ENCODE data around the gene CCDC30. TPM values are rescaled to one million over a fixed set of nuclear protein-coding genes. Genes with fewer than 3 reads are reported as not detected.

Gene CCDC30
- total RNA-seq, 4 donors from 2014 or later = 1.1 to 2.7 (median 2.5) TPM

GRCh38 chr1:42456754-42457089 lies 6.4 kb upstream of the CCDC30 start:
- H3K4me3 ChIP-seq = peak overlapping the region; percentile 75 to 84
- peaks cover 0 to 31% (median 9%) of the 10 kb centered on the region in 3 donors for H3K4me1 ChIP-seq
- peaks cover 0 to 38% of the 10 kb centered on the region in 2 donors for H3K36me3 ChIP-seq
- no peaks in the 10 kb centered on the region for H3K9me3 ChIP-seq
- H3K27ac ChIP-seq = peak overlapping the region; percentile 69 to 94 (median 89)
- ATAC-seq = peak; percentile 58
- no peak for TF ChIP-seq CTCF (IDR thresholded peaks at IDR 0.05)
- no peak for TF ChIP-seq EP300 (IDR thresholded peaks at IDR 0.05)
- TF ChIP-seq POLR2A (IDR thresholded peaks at IDR 0.05) = no peak
- no peak for TF ChIP-seq POLR2AphosphoS5 (IDR thresholded peaks at IDR 0.05)
- H3K27me3 ChIP-seq = no peaks in the 10 kb centered on the region
- 0% methylated on average over 12 of the region's 23 CpGs; no CpG with 5 or more reads in 1 of the 2 donors for WGBS, 2 donors (ENCODE audit: low coverage in 1 of 2)

GRCh38 chr1:42461196-42461595 lies 1.9 kb upstream of the CCDC30 start:
- Histone ChIP-seq H3K27me3 (no peaks in the 10 kb centered on the region), H3K36me3 (peaks cover 0 to 38% of the 10 kb centered on the region in 2 donors), H3K9me3 (no peaks in the 10 kb centered on the region), H3K4me1 (peaks cover 0 to 38% (median 10%) of the 10 kb centered on the region in 3 donors), H3K27ac (no peak overlapping the region), H3K4me3 (no peak overlapping the region)
- TF ChIP-seq CTCF (IDR thresholded peaks at IDR 0.05) = no peak
- no peak for TF ChIP-seq POLR2A (IDR thresholded peaks at IDR 0.05)
- no peak for TF ChIP-seq POLR2AphosphoS5 (IDR thresholded peaks at IDR 0.05)
- TF ChIP-seq EP300 (IDR thresholded peaks at IDR 0.05) = no peak
- ATAC-seq = no peak
- WGBS, 2 donors (ENCODE audit: low coverage in 1 of 2) = 64 to 78% methylated on average over 2 of the region's 2 CpGs

GRCh38 chr1:42463921-42464320 lies 835 bp downstream of the CCDC30 start:
- Histone ChIP-seq H3K9me3 (no peaks in the 10 kb centered on the region), H3K36me3 (peaks cover 0 to 27% of the 10 kb centered on the region in 2 donors), H3K4me3 (peak overlapping the region in 1 of 2 donors; percentile 76), H3K4me1 (peaks cover 0 to 18% (median 4%) of the 10 kb centered on the region in 3 donors), H3K27me3 (no peaks in the 10 kb centered on the region), H3K27ac (no peak overlapping the region)
- no peak for ATAC-seq
- TF ChIP-seq POLR2AphosphoS5 (IDR thresholded peaks at IDR 0.05) (no peak), EP300 (IDR thresholded peaks at IDR 0.05) (no peak), POLR2A (IDR thresholded peaks at IDR 0.05) (no peak), CTCF (IDR thresholded peaks at IDR 0.05) (no peak)
- WGBS, 2 donors (ENCODE audit: low coverage in 1 of 2) = 49 to 68% methylated on average over 3 of the region's 3 CpGs

- TF ChIP-seq CTCF (IDR thresholded peaks at IDR 0.05) = no peak
- H3K4me1 ChIP-seq = peaks cover 0 to 18% (median 4%) of the 10 kb centered on the region in 3 donors
- H3K27me3 ChIP-seq = no peaks in the 10 kb centered on the region
- no peak overlapping the region for H3K4me3 ChIP-seq
- peaks cover 0 to 6% of the 10 kb centered on the region in 2 donors for H3K36me3 ChIP-seq
- WGBS, 2 donors (ENCODE audit: low coverage in 1 of 2) = 73 to 80% methylated on average over 2 of the region's 2 CpGs
- no peaks in the 10 kb centered on the region for H3K9me3 ChIP-seq
- no peak overlapping the region for H3K27ac ChIP-seq
- ATAC-seq = no peak
Measured at GRCh38 chr1:42466030-42466429, 2.9 kb downstream of the CCDC30 start.

- ATAC-seq = no peak
- no peak overlapping the region for H3K4me3 ChIP-seq
- no peaks in the 10 kb centered on the region for H3K27me3 ChIP-seq
- H3K9me3 ChIP-seq = no peaks in the 10 kb centered on the region
- no peak for TF ChIP-seq POLR2A (IDR thresholded peaks at IDR 0.05)
- no peak for TF ChIP-seq EP300 (IDR thresholded peaks at IDR 0.05)
- no peak for TF ChIP-seq CTCF (IDR thresholded peaks at IDR 0.05)
- TF ChIP-seq POLR2AphosphoS5 (IDR thresholded peaks at IDR 0.05) = no peak
- no peak overlapping the region for H3K27ac ChIP-seq
- H3K36me3 ChIP-seq = peaks cover 0 to 5% of the 10 kb centered on the region in 2 donors
- WGBS, 2 donors (ENCODE audit: low coverage in 1 of 2) = 85 to 92% methylated on average over 2 of the region's 2 CpGs
- H3K4me1 ChIP-seq = no peaks in the 10 kb centered on the region
Measured at GRCh38 chr1:42469727-42470126, 6.6 kb downstream of the CCDC30 start.
